GM23248 (cell line): ENCODE measurements around the gene RNF34.

Source experiments
- EZH2 ChIP-seq: fragments of 200-600 bp; sonication (generic); IDR thresholded peaks from 2 replicates; pipeline ENCODE4 v1.6.1; 2018; ENCODE audit warnings: antibody characterized with exemption, mild to moderate bottlenecking; ENCODE audit not compliant: insufficient read depth, poor library complexity, severe bottlenecking
- EZH2phosphoT487 ChIP-seq: fragments of 200-600 bp; sonication (generic); IDR thresholded peaks from 2 replicates; pipeline ENCODE4 v1.6.1; 2018; ENCODE audit warnings: antibody characterized with exemption, moderate library complexity, mild to moderate bottlenecking, low read depth; ENCODE audit not compliant: insufficient read depth

DNA sequence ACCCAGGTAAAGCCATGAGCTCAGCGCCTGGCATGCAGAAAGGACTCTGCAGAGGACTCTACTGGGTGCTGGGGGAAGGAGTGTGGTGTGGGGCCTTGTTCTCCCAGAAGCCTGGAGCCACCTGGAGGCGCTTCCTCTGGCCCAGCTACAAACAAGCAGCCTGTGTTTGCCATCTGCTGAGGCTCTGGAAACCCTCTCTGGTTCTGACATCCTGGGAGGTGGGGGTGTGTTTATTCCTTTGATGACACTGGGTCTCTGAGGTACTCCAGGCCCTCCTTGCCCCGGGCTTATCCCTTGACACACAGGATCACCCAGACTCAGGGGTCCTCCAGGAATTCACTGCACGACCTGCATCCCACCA, 44.9 kb downstream of the RNF34 start:
- TF ChIP-seq EZH2 (no peak), EZH2phosphoT487 (no peak)
